Neural cell (in vitro differentiated cells): ENCODE data around the gene SLC13A3.

ENCODE experiments used
- CTCF ChIP-seq: fragments of 450-650 bp; IDR thresholded peaks from 2 replicates; pipeline ENCODE4 v1.5.1; 2014; ENCODE audit warnings: antibody characterized with exemption, mild to moderate bottlenecking, moderate library complexity; ENCODE audit not compliant: poor library complexity, severe bottlenecking
- EZH2 ChIP-seq: fragments of 200-600, 300-800 bp; shearing (Covaris generic), sonication (generic); IDR thresholded peaks from 2 replicates; pipeline ENCODE4 v1.6.1; 2014; ENCODE audit warnings: antibody characterized with exemption, low read length, borderline replicate concordance, mild to moderate bottlenecking; ENCODE audit not compliant: insufficient read depth, poor library complexity, severe bottlenecking
- POLR2AphosphoS5 ChIP-seq: IDR thresholded peaks from 2 replicates; pipeline ENCODE4 v1.6.1; 2012
- TAF1 ChIP-seq: IDR thresholded peaks from 2 replicates; pipeline ENCODE4 v1.6.1; 2012; ENCODE audit warnings: low read depth

GRCh38 chr20:46580613-46581205 is 70.5 kb downstream of the SLC13A3 start:
- TF ChIP-seq EZH2: no peak
- TF ChIP-seq TAF1: no peak
- TF ChIP-seq CTCF: no peak
- TF ChIP-seq POLR2AphosphoS5: no peak
